Germinal center (tissue), 1 donor: ENCODE results near the gene ACBD4.

ENCODE experiments used
- DNase-seq: peaks from one replicate; pipeline ENCODE4 v3.0.0; 2012; ENCODE audit warnings: mixed read lengths, low spot score

ACBD4 gene, protein sequence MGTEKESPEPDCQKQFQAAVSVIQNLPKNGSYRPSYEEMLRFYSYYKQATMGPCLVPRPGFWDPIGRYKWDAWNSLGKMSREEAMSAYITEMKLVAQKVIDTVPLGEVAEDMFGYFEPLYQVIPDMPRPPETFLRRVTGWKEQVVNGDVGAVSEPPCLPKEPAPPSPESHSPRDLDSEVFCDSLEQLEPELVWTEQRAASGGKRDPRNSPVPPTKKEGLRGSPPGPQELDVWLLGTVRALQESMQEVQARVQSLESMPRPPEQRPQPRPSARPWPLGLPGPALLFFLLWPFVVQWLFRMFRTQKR

DNA sequence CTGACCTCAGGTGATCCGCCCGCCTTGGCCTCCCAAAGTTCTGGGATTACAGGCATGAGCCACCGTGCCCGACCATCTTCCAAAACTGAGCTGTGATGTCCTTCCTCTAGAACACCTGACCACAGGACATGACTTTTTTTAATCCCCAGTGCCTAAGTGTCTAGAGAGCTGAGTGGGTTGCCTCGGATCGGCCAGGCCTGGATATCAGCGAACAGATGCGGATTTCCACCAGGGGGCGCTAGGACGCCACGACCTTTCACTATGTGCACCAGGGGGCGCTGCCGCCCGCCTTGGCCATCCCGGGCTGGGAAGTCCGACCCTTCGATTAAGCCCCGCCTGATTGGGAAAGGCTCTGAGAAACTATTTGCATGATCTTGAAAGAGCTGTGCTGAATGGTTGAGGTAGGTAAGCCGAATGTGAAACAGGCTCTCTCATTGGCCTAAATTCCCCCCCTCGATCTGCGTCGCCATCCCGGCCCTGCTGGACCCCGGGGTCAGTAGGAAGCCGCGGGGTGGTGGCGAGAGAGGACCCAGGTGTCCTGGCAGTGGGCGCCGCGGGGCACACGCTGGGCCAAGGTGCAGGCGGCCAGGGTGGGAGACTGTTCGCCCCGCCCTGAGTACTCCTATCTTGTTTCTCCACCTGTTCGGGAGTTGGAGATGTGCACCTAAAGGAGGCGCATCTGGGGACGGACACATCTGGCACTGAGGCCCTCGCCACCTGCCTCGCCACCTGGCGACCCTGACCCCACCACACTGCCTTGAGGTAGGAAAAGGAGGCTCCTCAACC lies at the start of gene ACBD4:
Gene ACBD4 (plus strand): TSS at position 496 of the 786 bp plus-strand sequence. CDS start 458 bp downstream, outside the sequence.
- peak; percentile 96 for DNase-seq

DNA sequence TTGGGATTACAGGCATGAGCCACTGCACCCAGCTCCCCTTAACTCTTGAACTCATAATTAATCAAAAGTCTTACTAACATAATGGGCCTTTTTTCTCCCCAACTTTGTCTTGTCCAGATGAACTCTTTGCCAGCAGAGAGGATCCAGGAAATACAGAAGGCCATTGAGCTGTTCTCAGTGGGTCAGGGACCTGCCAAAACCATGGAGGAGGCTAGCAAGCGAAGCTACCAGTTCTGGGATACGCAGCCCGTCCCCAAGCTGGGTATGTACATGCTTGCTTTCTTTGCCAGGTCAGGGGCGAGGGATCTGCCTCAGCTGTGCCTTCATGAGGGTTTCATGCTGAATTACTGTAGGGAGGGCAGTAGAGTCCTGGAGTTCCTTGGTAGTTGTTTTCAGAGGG lies 49.1 kb upstream of the ACBD4 start:
- no peak for DNase-seq

DNA sequence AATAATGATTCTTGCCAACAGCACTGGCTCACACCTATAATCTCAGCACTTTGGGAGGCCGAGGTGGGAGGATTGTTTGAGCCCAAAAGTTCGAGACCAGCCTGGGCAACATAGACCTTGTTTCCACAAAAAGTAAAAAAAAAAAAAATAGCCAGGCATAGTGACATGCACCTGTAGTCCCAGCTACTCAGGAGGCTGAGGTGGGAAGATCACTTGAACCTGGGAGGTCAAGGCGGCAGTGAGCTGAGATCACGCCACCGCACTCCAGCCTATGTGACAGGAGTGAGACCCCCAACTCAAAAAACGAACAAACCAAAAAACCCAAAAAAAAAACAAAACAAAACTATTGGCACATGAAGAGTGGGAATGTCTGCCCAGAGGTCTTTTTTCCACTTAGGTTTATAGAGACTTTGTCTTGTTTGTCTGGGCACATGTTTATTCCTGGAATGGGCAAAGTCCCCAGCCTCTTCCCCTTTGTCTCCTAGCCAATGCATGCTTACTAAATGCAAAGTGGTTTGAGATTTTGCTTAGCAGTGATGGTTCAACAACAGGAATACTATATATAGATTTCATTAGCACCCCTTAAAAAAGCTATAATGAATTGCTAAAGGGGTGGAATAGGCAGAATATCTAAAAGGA lies 48.5 kb upstream of the ACBD4 start:
- no peak for DNase-seq

DNA sequence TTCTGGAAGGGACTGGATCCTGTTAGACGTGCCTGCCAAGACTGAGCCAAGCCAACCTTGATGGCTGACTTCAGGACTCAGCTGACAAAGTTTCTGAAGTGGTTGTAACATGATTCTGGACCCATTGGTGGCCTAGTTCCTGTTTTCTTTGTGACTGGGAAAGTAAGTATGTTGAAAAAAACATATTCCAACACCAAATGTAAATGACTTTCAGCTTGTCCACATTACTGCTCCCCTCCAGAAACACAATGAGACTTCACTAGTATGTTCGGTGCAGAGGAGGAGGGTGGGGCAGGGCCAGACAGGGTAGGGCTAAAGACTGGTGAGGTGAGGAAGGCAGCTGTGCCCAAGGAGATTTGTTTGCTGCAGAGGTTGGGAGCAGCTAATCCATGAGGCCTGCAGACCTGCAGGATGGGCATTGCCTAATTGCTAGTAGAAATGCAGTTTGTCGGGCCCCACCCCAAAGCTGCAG lies 47.9 kb upstream of the ACBD4 start:
- DNase-seq, result no peak

DNA sequence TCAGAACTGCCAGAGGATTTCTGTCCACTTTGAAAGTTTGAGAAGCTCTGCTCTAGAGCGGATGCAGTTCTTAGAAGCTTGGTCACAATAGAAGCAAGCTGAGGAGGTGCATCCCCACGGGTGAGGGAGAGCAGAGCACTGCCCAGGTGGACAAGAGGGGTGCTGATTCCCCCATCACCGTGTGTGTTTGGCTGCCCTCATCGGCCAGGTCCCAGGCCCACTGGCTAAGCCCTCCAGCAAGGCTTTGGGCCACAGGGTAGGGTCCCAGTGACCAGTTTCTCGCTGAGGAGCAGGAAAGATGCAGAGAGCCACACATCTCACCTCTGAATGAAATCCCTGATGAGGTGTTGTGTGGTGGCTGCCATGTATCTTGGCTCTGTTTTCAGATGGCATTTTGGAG lies 47.5 kb upstream of the ACBD4 start:
- DNase-seq, result no peak

DNA sequence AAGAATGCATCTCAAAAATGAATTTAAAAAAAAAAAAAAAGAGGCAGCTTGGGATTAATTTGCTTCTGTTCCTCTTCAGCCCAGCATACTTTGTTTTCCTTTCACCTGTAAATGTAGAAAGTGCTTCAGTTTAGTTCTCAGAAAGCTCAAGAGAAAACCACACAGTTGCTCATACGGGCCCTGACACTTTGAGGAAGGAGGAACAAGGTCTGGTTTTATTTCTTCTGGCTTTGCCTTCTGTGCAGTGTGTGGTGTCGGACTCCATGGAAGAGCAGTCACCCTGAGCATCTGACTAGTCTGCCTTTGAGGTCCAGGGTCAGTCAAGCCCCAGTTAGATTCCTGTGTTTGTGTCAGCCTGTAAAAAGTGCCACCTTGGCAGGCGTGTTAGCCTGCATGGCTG lies 46.7 kb upstream of the ACBD4 start:
- no peak for DNase-seq

DNA sequence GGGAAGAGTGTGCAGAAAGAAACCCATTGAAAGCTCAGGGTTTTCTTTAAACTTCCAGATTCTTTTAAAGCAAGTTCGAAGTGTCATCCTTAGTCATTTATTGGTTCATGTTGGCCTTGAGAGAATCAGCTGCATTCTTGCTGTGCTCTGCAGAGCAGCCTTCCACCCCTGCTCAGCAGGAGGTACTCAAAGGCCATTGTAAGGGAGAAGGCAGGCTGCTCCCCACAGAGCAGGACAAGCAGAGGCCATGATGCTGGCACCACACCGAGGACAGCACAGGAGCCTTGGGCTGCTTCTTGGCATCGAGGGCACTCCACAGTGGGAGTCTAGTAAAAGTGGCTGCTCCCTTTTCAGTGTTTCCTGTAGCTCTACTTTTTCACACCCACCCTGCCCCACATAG lies 44.8 kb upstream of the ACBD4 start:
- DNase-seq, result no peak

DNA sequence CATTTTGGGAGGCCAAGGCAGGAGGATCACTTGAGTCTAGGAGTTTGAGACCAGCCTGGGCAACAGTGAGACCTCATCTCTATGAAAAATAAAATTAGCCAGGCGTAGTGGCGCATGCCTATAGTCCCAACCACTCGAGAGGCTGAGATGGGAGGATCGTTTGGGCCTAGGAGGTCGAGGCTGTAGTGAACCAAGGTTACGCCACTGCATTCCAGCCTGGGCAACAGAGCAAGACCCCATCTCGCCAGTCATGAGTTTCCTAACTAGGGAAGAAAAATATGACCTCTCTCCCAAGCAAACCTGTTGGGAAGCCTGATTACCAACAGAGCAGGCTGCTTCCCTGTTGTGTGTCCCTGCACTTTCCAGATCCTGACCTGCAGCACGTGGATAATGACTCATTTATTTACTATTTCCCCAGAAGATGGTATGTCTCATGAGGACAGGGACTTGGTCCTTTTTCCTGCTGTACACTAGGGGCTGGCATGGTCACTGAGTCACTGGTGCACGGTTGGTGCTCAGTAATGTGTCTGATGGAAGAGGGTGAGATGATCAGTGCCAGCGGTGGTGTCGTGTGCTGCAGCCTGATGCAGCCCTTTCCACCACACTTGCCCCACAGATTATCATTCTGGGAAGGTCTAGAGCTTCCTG lies 43.6 kb upstream of the ACBD4 start:
- DNase-seq, result no peak

DNA sequence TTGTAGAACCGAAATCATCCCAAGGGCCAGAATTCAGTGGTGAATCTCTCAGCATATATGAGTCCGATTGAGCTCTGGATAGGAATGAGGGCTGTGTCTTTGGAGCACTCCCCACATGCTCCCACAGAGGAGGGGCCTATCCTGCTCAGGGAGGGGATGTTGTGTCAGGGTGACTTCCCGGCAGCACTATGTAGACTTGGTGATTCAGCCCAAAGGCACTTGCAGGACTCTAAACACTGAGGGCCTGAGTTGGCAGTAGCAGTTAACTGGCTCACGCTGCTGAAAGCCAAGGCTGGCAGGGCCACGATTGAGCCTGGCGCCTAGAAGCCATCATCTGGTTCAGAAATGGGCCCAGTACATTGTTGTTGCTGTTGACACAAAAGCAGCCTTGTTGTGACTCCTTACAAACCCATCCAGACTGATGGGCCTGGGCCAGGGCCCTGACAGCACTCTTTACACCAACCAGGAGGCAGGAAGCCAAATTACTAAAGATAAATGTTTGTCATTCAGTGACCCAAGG lies 42.5 kb upstream of the ACBD4 start:
- no peak for DNase-seq

DNA sequence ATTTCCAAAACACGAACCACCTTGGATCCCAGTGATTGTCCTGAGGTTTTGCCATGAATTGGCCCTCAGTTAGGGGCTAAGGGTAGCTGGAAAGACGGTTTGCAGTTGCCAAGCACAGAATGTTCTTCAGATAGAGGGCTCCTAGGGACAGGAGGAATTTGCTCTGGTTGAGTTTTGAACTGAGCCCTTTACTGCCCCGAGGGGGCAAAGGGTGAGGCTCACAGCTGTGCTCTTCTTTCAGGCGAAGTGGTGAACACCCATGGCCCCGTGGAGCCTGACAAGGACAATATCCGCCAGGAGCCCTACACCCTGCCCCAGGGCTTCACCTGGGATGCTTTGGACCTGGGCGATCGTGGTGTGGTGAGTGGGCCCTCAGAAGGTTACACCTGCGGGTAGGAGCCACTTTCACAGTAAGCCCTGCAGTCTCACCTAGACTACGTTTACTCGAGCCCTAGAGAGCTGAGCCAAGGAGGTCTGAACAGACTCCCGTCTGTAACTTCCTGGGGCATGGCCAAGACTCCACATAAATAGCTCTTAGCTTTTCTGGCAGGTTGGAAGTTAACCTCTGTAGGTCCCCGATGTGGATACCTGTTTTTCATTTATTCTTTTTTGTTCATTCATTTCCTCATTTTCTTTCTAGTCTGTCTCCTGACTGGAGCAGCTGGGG lies 41.9 kb upstream of the ACBD4 start:
- DNase-seq, result no peak

DNA sequence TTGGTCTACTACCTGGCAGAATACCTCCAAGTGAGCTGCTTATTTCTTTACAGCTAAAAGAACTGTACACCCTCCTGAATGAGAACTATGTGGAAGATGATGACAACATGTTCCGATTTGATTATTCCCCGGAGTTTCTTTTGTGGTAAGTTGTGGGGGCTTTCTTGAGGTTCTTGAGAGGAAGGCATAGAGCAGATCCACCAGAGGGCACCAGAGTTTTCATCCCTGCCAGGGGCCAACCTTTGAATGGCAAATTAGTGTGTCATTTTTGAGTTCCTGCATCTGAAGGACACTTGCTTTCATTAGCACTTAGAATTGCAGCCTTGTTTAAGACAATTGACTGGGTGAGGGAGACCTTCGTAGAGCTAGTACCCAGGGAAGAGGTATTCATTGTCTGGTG lies 39.3 kb upstream of the ACBD4 start:
- DNase-seq, result peak; percentile 67

DNA sequence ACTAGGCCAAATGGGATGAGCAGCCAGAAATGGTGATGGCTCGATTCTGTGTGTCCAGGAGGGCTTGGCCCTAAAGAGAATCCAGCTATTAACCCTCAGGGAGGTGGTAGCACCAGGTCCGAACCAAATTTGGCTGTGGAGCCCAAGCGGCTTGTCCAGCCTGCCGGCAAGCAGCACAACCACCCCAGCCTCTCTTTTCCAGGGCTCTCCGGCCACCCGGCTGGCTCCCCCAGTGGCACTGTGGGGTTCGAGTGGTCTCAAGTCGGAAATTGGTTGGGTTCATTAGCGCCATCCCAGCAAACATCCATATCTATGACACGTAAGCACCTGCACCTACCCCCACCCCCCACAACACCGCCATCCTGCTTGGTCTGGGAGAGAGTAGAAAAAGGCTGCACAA lies 38.6 kb upstream of the ACBD4 start:
- DNase-seq, result no peak

DNA sequence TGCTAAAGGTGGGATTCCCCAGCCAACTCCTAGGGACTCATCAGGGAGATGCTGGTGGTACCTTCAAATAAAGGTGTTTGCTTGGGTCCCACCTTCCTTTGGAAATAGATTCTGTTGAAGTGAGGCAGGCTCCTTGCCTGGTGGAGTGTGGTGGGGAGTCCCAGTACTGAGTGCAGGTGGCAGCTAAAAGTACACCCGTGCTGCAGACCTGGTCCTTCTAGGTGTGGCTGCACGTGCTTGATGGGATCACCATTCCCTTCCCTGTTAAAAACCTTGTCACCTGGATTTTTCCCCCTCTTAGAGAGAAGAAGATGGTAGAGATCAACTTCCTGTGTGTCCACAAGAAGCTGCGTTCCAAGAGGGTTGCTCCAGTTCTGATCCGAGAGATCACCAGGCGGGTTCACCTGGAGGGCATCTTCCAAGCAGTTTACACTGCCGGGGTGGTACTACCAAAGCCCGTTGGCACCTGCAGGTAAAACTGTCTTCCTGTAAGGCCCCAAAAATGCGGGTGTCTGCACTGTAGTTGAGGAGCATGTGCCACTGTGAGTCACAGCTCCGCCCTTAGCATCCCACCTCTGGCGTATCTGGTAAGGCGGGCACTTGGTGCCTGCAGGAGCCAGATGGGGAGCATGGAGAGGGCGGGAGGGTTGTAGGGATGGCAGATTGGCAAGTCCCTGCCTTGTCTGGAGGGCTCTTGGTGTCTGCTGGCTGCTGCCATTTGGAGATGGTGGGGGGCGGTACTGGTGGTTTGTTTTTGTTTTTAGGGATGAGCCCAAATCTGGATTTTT lies 37.2 kb upstream of the ACBD4 start:
- DNase-seq, result no peak

DNA sequence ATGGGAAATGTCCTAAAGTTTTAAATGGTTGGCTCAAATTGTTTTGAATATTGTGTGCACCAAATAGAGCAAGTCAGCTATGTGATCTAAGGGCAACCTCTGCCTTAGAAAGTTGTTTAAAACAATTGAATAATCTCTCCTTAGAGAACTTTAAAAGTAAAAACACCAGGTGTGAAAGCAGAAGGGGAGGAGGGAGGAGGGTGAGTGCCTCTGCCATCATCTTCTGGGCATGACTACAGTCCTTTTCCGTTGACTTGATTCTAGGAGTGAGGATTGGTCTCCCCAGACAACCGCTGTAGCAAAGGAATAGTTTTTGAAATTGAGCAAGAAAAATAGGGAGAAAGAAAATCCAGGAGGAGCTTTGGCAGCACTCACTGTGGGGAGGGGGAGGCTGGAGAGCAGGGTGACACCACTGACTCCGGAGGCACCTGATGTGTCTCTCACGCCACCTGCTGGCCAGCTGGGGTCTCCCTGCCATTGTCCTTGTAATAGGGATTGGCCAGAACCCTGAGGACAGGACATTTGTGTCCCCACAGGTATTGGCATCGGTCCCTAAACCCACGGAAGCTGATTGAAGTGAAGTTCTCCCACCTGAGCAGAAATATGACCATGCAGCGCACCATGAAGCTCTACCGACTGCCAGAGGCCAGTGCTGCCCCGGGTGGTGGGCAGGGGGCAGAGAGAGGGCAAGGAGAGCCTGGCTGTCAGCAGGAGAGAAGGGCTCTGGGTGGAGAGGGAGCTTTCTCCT lies 36.4 kb upstream of the ACBD4 start:
- peak; percentile 83 for DNase-seq

DNA sequence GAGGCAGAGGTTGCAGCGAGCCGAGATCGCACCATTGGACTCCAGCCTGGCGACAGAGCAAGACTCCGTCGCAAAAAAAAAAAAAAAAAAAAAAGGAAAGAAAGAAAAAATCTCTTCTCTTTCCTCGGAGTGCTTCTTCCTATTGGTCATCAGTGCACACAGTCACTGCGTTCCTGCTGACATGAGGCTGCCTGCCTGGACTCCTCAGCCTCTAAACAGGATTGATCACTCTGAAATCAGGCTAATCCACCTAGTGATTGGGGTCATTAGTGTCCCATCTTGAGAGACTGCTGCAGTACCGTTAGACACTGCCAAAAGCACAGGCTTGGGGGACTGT lies 34.0 kb upstream of the ACBD4 start:
- DNase-seq, result no peak

DNA sequence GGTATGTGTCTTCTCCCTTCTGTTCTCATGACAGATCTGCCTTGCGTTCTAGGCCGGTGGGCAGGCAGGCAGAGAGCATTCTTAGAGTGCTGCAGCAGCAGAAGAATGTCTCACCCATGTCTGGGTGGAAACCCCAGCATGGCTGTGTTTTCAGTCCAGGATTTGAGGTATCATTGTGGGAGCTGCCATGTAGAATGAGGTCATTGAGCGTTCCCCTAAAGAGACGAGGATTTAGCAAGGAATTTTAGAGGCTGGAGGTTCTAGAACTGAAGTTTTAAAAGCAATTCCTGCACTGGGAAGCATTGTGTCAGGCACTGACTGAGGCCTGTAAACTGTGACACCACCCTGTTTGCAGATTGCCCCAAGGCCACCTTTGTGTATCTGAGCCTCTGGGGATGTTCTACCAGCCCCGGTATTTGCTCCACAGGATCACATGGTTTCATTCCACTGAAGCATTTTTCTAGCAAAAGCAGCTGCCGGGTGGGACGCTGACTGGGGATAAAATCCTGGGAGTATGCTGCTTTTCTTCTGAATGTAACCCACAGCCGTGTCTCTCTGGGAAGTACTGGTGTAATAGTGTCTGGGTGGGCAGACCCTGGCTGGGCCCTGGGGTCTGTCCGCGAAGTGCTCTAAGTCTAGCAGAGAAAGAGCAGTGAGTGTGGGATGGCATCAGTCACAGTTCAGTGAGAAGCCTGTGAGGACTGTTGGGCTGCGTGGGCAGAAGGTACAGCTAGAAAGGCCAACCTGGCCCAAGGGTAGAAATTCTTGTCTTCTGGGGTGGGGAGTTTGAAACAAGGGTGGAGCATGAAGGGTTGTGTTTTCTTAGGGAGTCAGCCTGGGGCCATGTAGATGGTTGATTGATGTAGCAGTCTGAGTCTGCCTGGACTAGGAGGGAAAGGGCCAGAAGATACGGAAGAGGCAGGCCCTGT lies 33.3 kb upstream of the ACBD4 start:
- DNase-seq, result no peak

DNA sequence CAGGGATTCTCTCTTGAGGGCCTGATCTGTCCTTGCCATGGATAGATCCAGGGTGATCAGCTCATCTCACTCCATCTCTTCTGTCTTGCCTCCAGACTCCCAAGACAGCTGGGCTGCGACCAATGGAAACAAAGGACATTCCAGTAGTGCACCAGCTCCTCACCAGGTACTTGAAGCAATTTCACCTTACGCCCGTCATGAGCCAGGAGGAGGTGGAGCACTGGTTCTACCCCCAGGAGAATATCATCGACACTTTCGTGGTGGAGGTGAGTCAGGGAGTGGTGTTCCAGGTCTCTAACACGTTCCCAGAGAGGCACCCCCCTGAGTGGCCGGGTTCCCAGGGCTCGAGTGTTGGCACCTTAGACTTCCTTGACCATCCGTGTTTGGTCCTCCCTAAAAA lies 32.6 kb upstream of the ACBD4 start:
- no peak for DNase-seq

DNA sequence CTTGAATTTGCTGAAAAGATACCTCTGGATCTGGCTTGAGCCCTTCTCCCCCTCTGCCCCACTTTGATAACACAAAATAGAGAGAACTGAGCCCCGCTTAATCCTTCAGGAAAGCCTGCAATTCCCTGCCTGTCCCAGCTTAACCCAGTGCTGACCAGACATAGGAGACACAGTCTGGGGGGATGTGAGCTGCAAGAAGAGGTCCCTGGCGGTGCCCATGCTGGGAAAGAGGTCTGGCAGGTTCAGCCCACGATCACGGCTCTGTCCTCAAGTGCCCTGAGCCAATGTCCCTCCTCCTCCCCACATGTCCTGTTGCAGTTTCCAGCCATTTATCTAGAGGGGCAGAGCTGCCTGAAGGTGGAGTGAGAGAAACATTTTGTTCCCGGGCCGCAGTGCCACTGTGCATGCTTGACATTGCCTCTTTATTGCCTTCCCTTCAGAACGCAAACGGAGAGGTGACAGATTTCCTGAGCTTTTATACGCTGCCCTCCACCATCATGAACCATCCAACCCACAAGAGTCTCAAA lies 32.2 kb upstream of the ACBD4 start:
- no peak for DNase-seq

DNA sequence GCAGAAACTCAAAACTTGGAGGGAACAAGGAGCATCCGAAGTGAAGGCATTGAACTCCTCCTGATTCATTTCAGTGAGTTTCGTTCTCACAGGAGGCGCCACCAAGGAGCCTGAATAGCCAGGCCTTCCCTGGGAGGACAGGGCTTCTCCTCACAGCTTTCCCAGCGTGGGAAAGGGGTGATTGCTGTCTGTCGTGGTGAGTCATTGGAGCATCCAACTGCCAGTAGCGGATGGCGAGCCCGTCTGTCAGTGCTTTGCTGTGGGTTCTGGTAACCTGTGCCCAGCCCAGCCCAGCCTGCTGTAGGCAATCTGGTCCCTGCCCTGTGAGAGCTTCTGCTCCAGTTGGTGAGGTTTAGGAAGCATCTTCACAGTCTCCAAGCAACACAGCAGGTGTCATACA lies 31.5 kb upstream of the ACBD4 start:
- no peak for DNase-seq
